Measurements from ENCODE around the gene KRTAP10-7. TPM values are rescaled to one million over a fixed set of nuclear protein-coding genes. Genes with fewer than 3 reads are reported as not detected.

KRTAP10-7 gene
- total RNA-seq, 1 experiment from 2014 or later = not detected

DNA sequence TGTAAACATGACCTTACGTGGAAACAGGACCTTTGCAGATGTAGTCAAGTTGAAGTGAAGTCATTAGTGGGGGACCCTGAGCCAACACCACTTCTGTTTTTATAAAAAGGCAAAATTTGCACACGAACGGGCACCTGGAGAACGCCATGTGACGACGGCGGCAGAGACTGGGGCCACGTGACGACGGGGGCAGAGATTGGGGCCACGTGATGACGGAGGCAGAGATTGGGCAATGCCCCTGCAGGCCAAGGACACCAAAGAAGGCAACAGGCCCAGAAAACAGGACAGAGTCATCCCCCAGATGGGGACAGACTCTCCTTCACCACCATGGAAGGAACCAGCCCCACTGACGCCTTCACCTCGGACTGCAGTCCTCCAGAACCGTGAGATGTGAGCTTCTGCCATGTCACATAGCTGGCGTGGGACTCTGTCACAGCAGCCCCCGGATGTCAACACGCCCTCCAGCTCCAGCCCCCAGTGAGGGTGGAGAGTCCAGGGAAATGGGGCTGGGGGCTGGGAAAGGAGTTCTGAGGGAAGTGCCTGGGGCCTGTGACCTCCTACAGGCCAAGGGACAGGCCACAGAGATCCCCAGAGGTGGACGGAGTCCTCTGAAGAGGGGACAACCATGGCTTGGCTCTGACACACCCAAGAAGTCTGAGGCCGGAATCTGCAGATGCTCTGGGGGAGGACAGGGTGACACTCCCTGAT lies 50.0 kb downstream of the KRTAP10-7 start:
- Mint-ChIP-seq H3K27me3 (ENCODE audit: low read depth) (peaks cover 15% of the 10 kb centered on the region), H3K4me3 (no peak overlapping the region), H3K36me3 (ENCODE audit: insufficient read depth in 1 of 3, low read depth in 3 of 3) (peaks cover 5 to 8% (median 6%) of the 10 kb centered on the region in 3 experiments), H3K27ac (no peak overlapping the region), H3K4me1 (peaks cover 14 to 20% of the 10 kb centered on the region in 2 experiments), H3K9me3 (peaks cover 7 to 14% of the 10 kb centered on the region in 2 experiments)
- Histone ChIP-seq H2AK5ac (ENCODE audit: insufficient read length, low read length) (no peak overlapping the region), H3K14ac (ENCODE audit: insufficient read depth, low read length) (no peak overlapping the region; the same call in 1 of the 2 replicates), H2BK20ac (ENCODE audit: low read depth, low read length, poor library complexity, severe bottlenecking) (no peak overlapping the region), H4K8ac (replicated peaks; ENCODE audit: insufficient read length, low read depth, low read length) (no peak overlapping the region), H3K9ac (ENCODE audit: extremely low read depth, insufficient read length, low read length) (no peak overlapping the region), H4K5ac (ENCODE audit: insufficient read length, low read depth, low read length) (no peak overlapping the region), H3K23ac (ENCODE audit: insufficient read length, low read depth, low read length) (no peak overlapping the region), H4K91ac (ENCODE audit: insufficient read length, low read depth, low read length) (no peak overlapping the region), H2AFZ (ENCODE audit: low read length) (no peak overlapping the region), H3K79me2 (ENCODE audit: insufficient read depth, low read length) (no peaks in the 10 kb centered on the region), H3K4me2 (ENCODE audit: insufficient read depth, insufficient read length, low read length) (no peak overlapping the region), H3K56ac (ENCODE audit: insufficient read length, low read depth, low read length) (no peak overlapping the region), H3K79me1 (ENCODE audit: insufficient read depth, low read depth, low read length, poor library complexity, severe bottlenecking) (no peaks in the 10 kb centered on the region), H3K23me2 (ENCODE audit: insufficient read length, low read depth, low read length, poor library complexity, severe bottlenecking) (peaks cover 2% of the 10 kb centered on the region), H3K27ac (ENCODE audit: insufficient read length, low read depth, low read length) (no peak overlapping the region), H4K20me1 (ENCODE audit: control insufficient read depth, insufficient read depth, insufficient read length) (no peaks in the 10 kb centered on the region), H2BK120ac (ENCODE audit: low read depth, low read length, poor library complexity, severe bottlenecking) (no peak overlapping the region), H2BK15ac (ENCODE audit: low read depth, low read length) (no peak overlapping the region), H2BK5ac (ENCODE audit: insufficient read length, low read length) (no peak overlapping the region), H3K4me1 (ENCODE audit: insufficient read depth, low read length) (no peaks in the 10 kb centered on the region), H3T11ph (ENCODE audit: low read length) (no peak overlapping the region), H3K18ac (ENCODE audit: insufficient read length, low read depth, low read length) (no peak overlapping the region), H3K9me3 (ENCODE audit: control insufficient read depth, low read depth, low read length) (no peaks in the 10 kb centered on the region), H3K4ac (ENCODE audit: low read depth, low read length) (no peak overlapping the region), H3K27me3 (ENCODE audit: insufficient read depth, low read length) (no peaks in the 10 kb centered on the region), H2BK12ac (ENCODE audit: insufficient read length, low read depth, low read length) (no peak overlapping the region)
- no CpG with 5 or more reads among the region's 20 CpGs for WGBS (ENCODE audit: extremely low coverage, insufficient read length, low lambda C conversion rate)
- TF ChIP-seq, protein P1, sequence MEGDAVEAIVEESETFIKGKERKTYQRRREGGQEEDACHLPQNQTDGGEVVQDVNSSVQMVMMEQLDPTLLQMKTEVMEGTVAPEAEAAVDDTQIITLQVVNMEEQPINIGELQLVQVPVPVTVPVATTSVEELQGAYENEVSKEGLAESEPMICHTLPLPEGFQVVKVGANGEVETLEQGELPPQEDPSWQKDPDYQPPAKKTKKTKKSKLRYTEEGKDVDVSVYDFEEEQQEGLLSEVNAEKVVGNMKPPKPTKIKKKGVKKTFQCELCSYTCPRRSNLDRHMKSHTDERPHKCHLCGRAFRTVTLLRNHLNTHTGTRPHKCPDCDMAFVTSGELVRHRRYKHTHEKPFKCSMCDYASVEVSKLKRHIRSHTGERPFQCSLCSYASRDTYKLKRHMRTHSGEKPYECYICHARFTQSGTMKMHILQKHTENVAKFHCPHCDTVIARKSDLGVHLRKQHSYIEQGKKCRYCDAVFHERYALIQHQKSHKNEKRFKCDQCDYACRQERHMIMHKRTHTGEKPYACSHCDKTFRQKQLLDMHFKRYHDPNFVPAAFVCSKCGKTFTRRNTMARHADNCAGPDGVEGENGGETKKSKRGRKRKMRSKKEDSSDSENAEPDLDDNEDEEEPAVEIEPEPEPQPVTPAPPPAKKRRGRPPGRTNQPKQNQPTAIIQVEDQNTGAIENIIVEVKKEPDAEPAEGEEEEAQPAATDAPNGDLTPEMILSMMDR (conservative IDR thresholded peaks at IDR 0.05) = no peak
- no peak for DNase-seq

All from H9 (cell line).